ENCODE data around the gene CSTPP1.

DNA sequence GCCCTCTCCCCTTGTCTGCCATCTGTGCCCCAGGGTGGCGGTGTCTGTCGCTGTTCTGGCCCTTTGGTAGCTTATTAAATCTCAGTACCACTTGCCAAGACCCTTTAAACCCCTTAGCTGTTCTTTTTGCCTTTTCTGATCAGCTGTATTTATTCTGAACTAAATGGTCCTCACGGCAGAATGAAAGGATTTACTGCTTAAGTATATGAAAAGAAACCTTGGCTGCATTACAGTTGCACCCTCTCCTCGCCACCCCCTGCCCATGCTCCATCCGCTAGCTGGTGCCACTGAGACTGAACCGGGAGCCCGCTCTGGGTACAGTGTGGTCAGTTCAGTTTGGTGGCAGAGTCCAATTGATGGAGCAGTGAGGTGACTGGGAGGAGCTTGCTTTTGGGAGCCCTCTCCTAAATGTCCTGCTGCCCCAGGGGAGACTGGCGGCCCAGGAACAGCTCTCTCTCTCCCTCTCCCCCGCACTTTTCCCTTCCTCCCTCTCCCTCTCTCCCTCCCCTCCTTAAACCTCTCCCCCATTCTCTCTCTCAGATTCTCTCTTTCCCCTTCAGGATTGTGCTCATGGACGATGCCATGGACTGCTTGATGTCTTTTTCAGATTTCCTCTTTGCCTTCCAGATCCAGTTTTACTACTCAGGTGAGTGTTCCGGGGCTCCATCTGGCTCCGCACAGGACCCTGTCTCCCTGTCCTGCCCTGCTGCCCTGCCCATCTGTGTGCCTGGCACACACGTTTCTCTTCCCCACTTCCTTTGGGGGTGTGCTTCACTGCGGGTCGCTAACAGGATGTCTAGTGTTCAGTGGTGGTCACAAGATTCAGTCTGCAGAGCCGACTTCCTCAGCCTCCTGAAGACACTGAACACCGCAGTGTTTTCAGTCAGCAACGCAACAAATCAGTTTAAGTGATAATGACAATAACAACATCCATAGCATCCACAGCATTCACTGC, 218.3 kb downstream of the CSTPP1 start:
- TF ChIP-seq TCF4 (CRISPR knock-in tag; IDR thresholded peaks at IDR 0.05; ENCODE audit: borderline replicate concordance) (no peak), OSR1 (CRISPR knock-in tag; IDR thresholded peaks at IDR 0.05) (no peak), RARB (CRISPR knock-in tag; IDR thresholded peaks at IDR 0.05) (no peak), ZNF70 (CRISPR knock-in tag; IDR thresholded peaks at IDR 0.05) (no peak), ARNTL (CRISPR knock-in tag; IDR thresholded peaks at IDR 0.05; ENCODE audit: borderline replicate concordance, low read depth) (no peak), ESRRG (CRISPR knock-in tag; IDR thresholded peaks at IDR 0.05) (no peak), ZNF565 (CRISPR knock-in tag; conservative IDR thresholded peaks at IDR 0.05; ENCODE audit: low read depth) (no peak)
- TF ChIP-seq, protein P1, sequence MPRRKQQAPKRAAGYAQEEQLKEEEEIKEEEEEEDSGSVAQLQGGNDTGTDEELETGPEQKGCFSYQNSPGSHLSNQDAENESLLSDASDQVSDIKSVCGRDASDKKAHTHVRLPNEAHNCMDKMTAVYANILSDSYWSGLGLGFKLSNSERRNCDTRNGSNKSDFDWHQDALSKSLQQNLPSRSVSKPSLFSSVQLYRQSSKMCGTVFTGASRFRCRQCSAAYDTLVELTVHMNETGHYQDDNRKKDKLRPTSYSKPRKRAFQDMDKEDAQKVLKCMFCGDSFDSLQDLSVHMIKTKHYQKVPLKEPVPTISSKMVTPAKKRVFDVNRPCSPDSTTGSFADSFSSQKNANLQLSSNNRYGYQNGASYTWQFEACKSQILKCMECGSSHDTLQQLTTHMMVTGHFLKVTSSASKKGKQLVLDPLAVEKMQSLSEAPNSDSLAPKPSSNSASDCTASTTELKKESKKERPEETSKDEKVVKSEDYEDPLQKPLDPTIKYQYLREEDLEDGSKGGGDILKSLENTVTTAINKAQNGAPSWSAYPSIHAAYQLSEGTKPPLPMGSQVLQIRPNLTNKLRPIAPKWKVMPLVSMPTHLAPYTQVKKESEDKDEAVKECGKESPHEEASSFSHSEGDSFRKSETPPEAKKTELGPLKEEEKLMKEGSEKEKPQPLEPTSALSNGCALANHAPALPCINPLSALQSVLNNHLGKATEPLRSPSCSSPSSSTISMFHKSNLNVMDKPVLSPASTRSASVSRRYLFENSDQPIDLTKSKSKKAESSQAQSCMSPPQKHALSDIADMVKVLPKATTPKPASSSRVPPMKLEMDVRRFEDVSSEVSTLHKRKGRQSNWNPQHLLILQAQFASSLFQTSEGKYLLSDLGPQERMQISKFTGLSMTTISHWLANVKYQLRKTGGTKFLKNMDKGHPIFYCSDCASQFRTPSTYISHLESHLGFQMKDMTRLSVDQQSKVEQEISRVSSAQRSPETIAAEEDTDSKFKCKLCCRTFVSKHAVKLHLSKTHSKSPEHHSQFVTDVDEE (CRISPR knock-in tag; IDR thresholded peaks at IDR 0.05): no peak
- TF ChIP-seq, protein P2, sequence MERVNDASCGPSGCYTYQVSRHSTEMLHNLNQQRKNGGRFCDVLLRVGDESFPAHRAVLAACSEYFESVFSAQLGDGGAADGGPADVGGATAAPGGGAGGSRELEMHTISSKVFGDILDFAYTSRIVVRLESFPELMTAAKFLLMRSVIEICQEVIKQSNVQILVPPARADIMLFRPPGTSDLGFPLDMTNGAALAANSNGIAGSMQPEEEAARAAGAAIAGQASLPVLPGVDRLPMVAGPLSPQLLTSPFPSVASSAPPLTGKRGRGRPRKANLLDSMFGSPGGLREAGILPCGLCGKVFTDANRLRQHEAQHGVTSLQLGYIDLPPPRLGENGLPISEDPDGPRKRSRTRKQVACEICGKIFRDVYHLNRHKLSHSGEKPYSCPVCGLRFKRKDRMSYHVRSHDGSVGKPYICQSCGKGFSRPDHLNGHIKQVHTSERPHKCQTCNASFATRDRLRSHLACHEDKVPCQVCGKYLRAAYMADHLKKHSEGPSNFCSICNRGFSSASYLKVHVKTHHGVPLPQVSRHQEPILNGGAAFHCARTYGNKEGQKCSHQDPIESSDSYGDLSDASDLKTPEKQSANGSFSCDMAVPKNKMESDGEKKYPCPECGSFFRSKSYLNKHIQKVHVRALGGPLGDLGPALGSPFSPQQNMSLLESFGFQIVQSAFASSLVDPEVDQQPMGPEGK (CRISPR knock-in tag; IDR thresholded peaks at IDR 0.05; ENCODE audit: borderline replicate concordance): no peak
- TF ChIP-seq, protein P3, sequence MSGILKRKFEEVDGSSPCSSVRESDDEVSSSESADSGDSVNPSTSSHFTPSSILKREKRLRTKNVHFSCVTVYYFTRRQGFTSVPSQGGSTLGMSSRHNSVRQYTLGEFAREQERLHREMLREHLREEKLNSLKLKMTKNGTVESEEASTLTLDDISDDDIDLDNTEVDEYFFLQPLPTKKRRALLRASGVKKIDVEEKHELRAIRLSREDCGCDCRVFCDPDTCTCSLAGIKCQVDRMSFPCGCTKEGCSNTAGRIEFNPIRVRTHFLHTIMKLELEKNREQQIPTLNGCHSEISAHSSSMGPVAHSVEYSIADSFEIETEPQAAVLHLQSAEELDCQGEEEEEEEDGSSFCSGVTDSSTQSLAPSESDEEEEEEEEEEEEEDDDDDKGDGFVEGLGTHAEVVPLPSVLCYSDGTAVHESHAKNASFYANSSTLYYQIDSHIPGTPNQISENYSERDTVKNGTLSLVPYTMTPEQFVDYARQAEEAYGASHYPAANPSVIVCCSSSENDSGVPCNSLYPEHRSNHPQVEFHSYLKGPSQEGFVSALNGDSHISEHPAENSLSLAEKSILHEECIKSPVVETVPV (CRISPR knock-in tag; IDR thresholded peaks at IDR 0.05): no peak
